Lower leg skin (tissue), 4 donors: ENCODE results near the gene LRRC32. TPM values are rescaled to one million over a fixed set of nuclear protein-coding genes. Genes with fewer than 3 reads are reported as not detected.
"Not testable (repeated sequence)": the region's sequence is repeated elsewhere in the genome, so short reads cannot be mapped to it uniquely, and the experiment has no call there.

Experiments
- DNase-seq, 2 donors: peaks; one replicate each; pipeline ENCODE4 v3.0.0-alpha.2; 2019; ENCODE audit warnings: low spot score in 2 of 2
- H3K4me3 ChIP-seq: fragments of 200-600 bp; sonication (generic); 2 replicates; pipeline ENCODE4 v1.5.1; 2017; ENCODE audit warnings: mild to moderate bottlenecking, low read depth; ENCODE audit not compliant: poor library complexity, severe bottlenecking
- CTCF ChIP-seq, 3 donors: fragments of 450-650 bp; IDR thresholded peaks; one replicate each; pipeline ENCODE4 v1.5.1; 2016; ENCODE audit warnings: antibody characterized with exemption in 3 of 3, mild to moderate bottlenecking in 3 of 3, moderate library complexity in 2 of 3
- POLR2A ChIP-seq, 2 donors: fragments of 450-650 bp; IDR thresholded peaks; one replicate each; pipeline ENCODE4 v1.6.1; 2016 to 2017; ENCODE audit warnings: antibody characterized with exemption in 2 of 2, mild to moderate bottlenecking in 1 of 2, moderate library complexity in 1 of 2
- WGBS, 2 donors: methylation state at CpG; one replicate each; pipeline ENCODE4 v1.1.5; 2018; 5-methylcytosine and 5-hydroxymethylcytosine counted together
- intact Hi-C: fragments of 100-400 bp; cut with DNase I; formaldehyde crosslinking; loops from one replicate; pipeline ENCODE4 v1.15.0; 2023; ENCODE audit warnings: low total_unique reads
- total RNA-seq, 4 donors: library from RNA; depleted of rRNA; stranded (reverse); fragments of >200 nt; gene quantifications; one replicate each; pipeline ENCODE4 v1.1.0, GENCODE V29; 2016

The LRRC32 gene
- total RNA-seq, 4 donors from 2014 or later: 9.0 to 42.5 (median 18.7) TPM

- whole genome bisulfite sequencing, 2 donors: 87 to 96% methylated on average over 5 of the region's 5 CpGs
- no peak for TF ChIP-seq POLR2A (IDR thresholded peaks at IDR 0.05)
- no peak for TF ChIP-seq CTCF (IDR thresholded peaks at IDR 0.05)
- peak in 1 of 2 donors; percentile 83 for DNase-seq
- intact Hi-C loops: no loop called here
- no peak overlapping the region for H3K4me3 ChIP-seq
Measured at GRCh38 chr11:76622493-76623094, 48.0 kb downstream of the LRRC32 start.

DNA sequence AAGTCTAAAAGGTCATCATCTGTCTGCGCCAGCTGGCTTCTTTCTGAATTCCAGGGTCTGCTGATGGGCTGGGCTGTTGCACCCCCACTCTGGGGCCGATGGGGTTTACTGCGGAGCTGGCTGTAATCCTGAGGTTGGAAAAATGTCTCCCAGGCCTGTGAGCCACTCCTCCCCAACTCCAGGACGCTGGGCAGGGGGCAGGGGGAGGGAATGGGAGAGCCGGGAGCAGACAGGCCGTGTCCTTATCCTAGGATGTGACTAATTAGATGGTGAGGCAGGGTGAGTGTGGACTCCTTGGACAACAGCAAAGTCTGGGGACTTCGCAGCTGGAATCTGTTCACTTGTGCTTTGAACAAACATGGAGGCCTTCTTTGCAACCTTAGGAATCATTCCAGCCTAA lies 48.7 kb downstream of the LRRC32 start:
- 75 to 79% methylated on average over 7 of the region's 7 CpGs for WGBS, 2 donors
- no peak overlapping the region for H3K4me3 ChIP-seq
- TF ChIP-seq POLR2A (IDR thresholded peaks at IDR 0.05) (no peak), CTCF (IDR thresholded peaks at IDR 0.05) (no peak)
- DNase-seq: peak in 1 of 2 donors; percentile 83
- intact Hi-C loops: no loop called here

GRCh38 chr11:76621466-76621865 lies 49.1 kb downstream of the LRRC32 start:
- TF ChIP-seq CTCF (IDR thresholded peaks at IDR 0.05) (no peak), POLR2A (IDR thresholded peaks at IDR 0.05) (no peak)
- 59 to 60% methylated on average over 6 to 8 of the region's 8 CpGs for WGBS, 2 donors
- H3K4me3 ChIP-seq: no peak overlapping the region
- intact Hi-C loops: no loop called here
- peak in 1 of 2 donors; percentile 83 for DNase-seq

DNA sequence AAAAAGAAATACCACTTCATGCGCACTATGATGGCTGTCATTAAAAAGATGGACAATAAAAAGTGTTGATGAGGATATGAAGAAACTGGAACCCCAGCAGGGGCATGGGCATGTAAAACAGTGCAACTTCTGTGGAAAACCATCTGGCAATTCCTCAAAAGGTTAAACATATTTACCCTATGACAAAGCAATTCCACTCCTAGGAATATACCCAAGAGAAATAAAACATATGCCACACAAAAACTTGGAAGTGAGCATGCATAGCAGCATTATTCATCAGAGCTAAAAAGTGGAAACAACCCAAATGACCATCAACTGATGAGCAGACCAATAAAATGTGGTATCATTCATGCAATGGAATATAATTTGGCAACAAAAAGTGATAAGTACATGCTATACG lies 50.1 kb downstream of the LRRC32 start:
- intact Hi-C loops: no loop called here
- DNase-seq: no peak
- H3K4me3 ChIP-seq: no peak overlapping the region
- WGBS, 2 donors: 92 to 96% methylated on average over 2 of the region's 2 CpGs
- TF ChIP-seq POLR2A (IDR thresholded peaks at IDR 0.05) (no peak), CTCF (IDR thresholded peaks at IDR 0.05) (no peak)

- H3K4me3 ChIP-seq, DNase-seq, intact Hi-C loops: not testable (repeated sequence)
- WGBS, 2 donors: 65 to 80% methylated on average over 1 to 2 of the region's 5 CpGs
Measured at GRCh38 chr11:76619801-76620200, 50.7 kb downstream of the LRRC32 start.

- no peak for TF ChIP-seq POLR2A (IDR thresholded peaks at IDR 0.05)
- no peak for TF ChIP-seq CTCF (IDR thresholded peaks at IDR 0.05)
- WGBS, 2 donors: 69 to 72% methylated on average over 7 of the region's 7 CpGs
- no peak overlapping the region for H3K4me3 ChIP-seq
- DNase-seq: peak in 1 of 2 donors; percentile 88
- intact Hi-C loops: no loop called here
Measured at GRCh38 chr11:76617553-76618265, 52.8 kb downstream of the LRRC32 start.
